ENCODE results near the gene DNAJC18. TPM values are rescaled to one million over a fixed set of nuclear protein-coding genes. Genes with fewer than 3 reads are reported as not detected.

DNAJC18 gene
- 5.4 and 7.3 TPM in 2 replicates for total RNA-seq

DNA sequence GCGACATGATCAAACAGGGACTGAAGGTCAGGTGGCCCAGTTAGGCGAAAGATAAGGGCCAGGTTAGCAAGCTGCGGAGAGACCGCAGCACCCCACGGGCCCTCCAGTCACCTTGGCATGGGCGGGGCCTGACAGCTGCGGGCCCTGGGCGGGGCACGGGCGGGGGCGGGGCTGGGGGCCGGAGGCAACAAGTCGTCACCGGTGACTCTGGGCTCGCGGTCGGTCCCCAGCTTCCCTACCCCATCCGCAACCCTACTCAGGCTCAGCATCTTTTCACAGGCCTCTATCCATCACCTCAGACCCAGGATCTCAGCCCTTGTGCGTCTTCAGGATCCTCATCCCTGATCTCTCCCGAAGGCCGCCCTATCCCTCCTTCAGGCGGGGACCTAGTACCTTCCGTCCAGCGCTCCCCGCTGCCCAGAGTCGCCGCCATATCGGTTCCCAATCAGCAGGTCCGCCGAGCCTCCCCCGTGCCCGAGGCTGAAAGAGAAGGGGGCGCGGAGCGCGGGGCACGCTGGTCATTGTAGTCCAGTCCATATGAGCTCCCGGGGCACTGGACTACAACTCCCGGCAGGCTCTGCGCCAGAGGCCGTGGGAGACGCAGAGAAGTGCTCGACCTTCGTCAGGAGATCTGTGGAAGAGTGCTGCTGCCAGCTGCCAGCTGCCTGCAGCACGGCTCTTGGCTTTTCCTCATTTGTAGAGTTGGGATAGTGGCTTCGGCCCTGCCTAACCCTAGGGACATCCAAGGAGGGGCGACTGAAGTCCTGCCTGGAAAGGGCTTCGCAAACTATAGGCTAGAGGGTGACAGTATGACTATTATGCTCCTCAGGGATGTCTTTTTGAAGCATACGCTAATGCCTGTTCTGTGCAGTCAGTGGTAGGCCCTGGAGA lies at the start of gene DNAJC18:
DNAJC18 (minus strand) TSS at position 513 of the 891 bp plus-strand sequence; CDS start at position 433, 80 bp downstream.

DNA sequence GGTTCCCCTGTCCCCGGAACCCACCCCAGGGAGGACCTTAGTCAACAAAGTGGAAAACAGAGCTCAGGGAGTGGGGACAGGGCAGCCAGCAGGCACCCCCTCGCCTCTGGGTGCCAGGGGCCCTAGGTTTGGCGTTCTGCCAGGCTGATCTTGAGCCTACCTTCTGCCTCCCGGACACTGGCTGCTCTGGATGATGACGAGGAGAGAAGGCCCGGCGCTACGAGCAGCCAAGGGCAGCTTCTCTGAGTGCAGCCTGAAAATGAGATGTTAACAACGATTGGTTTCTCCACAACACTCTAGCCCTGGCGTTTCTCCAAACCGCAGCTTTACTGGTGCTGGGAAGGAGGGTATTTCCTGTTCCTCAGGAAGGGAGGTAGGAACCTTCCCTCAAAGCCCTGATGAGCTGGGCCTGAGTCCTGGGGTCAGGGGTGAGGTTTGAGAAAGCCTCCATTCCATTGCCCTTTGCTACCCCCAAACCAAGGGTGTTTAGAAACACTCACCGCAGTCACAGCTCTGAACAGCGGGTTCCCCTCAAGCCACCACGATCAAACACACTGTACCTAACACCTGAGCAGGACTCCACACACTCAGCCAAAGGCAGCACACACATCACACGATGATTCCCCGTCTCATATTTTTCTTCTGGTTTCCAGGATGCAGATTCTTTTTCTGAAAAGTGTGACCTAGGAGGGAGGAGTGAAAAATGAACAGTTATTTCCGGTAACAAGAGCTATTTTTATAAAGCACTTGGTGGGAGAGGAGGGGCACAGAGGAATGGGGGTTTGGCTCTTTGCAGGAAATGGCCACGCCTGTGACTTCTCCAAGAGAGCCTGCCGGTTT lies 42.9 kb upstream of the DNAJC18 start, which contains the start of gene STING1:
STING1 (minus strand) TSS at position 709 of the 840 bp plus-strand sequence. CDS start 1,054 bp downstream, outside the sequence.

DNA sequence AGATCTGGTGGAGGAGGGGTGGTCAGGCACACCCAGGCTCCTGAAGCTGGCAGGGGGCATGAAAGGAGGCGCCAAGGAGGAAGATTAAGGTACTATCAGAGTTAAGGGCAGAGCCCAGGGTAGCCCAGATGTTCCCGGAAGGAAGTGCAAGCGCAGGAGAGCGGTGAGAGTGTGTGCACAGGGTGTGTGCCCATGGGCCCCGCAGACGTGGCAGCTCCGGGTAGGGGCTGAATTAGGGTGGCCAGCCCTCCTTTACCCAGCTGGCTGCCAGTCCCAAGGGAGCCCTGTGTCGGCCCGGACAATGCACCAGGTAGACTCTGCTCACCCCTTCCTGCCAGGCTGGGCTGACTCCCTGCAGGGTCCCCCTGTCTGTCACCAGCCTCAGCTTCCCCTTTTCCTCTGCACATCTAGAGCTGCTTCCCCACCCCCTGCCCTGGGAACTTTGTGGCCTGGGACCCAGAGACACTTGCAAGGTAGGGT lies 31.5 kb upstream of the DNAJC18 start, which contains the start of gene SMIM33:
SMIM33 (plus strand) TSS at position 184 of the 480 bp plus-strand sequence; CDS start at position 302, 118 bp downstream.

DNA sequence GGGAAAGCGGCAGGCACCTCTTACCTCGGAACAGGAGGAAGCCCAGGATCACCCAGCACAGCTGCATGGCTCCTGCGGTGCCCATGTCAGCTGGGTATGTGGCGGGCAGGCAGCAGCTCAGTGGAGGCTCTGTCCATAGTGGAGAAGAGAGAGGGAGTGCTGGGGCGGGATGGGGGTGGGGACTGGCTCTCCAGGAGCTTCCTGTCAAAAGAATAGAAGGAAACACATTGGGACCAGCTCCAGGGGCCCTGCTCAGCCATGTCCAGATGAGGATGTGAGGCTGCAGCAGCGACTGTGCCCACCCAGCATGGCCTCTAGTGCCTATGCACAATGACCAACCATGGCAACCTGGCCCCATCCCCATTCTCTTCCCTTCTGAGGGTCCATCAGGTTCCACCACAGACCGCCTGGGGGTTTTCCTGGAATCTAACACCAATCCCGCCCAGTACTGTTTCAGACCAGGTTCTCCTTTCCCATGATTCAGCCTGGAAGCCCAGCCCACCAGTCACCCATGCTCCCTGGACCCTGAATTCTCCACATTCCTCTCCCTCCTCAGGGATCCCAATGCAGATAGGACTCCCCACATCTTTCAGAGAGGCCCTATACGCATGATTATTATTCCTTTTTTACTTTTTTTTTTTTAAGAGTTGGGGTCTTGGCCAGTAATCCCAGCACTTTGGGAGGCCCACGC lies 23.4 kb upstream of the DNAJC18 start, which contains the start of gene ECSCR:
ECSCR (minus strand) TSS at position 158 of the 691 bp plus-strand sequence; CDS start at position 85, 73 bp downstream.

DNA sequence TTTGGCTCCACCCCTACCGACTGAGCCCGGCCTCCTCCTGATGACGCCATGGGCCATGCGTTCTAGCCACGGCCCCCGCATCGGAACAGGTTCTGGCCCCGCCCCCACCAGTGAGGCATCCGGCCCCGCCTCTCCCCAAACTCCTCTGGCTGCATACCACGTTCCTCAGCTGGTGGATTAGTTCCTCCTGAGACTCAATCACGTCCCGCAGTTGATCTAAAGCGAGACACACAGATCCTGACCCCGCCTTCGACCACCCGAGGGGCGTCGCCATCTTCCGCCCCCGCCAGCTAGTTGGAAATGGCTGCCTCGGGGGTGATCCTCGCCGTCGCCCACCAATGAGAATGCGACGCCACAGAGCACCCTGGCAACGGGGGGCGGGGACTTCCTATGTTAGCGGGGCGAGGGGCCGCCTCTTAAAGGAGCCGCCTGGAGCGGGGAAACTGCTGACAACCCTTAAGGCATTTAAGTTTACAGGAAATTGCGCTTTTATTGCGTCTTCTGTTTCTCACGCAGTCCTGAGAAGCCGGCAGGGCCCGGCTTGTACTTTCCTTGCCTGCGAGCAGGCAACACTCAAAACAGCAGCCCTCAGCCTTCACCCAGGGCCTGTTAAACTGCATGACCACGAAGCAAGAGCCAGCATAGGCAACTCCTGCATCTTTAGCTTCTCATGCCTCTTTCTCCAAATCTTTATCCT lies 35.4 kb downstream of the DNAJC18 start, which contains the start of gene SPATA24:
SPATA24 (minus strand) TSS at position 303 of the 697 bp plus-strand sequence; CDS start at position 274, 29 bp downstream.

DNA sequence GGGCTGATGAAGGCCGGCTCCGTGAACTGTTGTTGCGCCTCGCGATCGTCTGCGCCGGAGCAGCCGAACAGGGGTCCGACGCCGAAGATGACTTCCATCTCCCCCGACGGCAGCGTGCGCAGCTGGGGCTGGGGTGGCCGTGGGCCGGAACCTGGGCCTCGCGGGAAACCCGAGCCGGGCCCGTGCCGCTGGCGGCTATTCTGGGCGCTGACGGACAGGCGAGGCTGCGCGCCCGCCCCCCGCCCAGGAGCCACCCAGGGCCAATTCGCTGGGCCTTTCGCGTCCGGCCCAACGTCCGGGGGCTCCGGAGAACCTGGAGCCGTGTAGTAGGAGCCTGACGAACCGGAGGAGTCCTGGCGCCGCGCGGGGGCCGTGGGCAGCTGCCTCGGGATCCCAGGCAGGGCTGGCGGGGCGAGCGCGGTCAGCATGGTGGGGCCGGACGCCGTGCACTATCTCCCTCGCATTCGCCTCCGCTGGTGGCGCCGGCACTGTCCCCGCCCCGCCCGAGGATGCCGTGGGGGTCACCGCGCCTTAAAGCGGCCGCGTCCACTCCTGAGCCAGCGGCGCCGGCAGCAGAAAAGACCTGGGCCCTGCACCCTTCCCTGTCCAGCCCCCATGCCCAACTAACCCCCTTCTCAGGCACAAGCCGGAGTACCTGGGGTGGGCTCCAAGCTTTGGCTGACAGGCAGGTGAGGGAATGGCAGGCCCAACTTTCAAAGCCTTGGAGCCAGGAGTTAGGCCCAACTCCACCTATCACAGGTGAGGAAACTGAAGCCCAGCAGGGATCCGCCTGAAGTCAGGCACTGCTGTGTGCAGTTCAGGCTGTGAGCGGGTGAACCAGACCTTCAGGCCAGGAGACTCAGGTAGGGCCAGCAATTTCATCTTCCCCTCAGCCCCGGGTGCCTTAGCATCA lies 44.4 kb downstream of the DNAJC18 start, which contains the start of gene PROB1:
PROB1 (minus strand) TSS at position 451 of the 913 bp plus-strand sequence; CDS start at position 428, 23 bp downstream.

DNA sequence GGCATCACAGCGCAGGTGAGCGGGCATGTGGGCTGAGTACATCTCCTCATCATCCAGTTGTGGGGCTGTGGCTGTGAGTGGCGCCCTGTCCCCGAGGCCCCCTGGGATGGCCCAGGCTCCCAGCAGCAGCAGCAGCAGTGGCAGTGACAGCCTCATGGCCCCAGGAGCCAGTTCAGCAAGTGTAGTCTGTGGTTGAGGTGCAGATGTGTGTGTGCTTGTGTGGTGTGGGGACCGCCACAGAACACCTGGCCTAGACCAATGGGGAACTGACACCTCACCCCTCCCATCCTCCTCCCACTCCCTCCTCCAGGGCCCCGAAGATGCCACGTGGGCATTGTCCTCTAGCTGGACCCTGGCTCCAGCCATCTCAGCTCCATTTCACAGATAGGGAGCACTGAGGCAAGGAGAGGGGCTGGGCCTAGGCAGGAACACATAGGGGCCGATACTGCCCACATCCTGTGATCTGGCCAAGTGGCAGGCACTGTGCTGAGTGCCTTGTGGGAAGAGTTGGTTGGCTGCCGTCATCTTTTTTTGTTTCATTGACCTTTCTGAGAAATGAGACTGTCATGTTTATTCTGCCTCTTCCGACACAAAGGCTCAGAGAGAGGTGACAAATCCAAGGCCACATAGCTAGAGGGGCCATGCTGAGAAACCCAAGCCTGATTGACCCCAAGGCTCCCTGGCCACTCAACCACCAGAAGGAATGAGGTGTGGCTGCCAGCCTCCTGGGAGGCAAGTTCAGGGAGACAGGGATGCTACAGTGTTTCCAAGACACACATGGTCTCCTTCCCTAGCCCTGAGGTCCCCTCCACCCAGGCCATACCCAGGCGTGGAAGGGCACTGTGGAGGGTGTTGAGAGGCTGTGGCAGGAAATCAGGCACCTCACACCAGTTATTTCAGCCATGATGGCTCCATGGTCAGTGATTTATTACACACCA lies 49.4 kb downstream of the DNAJC18 start, which contains the start of gene MZB1:
MZB1 (minus strand) TSS at position 213 of the 938 bp plus-strand sequence; CDS start at position 156, 57 bp downstream.

DNA sequence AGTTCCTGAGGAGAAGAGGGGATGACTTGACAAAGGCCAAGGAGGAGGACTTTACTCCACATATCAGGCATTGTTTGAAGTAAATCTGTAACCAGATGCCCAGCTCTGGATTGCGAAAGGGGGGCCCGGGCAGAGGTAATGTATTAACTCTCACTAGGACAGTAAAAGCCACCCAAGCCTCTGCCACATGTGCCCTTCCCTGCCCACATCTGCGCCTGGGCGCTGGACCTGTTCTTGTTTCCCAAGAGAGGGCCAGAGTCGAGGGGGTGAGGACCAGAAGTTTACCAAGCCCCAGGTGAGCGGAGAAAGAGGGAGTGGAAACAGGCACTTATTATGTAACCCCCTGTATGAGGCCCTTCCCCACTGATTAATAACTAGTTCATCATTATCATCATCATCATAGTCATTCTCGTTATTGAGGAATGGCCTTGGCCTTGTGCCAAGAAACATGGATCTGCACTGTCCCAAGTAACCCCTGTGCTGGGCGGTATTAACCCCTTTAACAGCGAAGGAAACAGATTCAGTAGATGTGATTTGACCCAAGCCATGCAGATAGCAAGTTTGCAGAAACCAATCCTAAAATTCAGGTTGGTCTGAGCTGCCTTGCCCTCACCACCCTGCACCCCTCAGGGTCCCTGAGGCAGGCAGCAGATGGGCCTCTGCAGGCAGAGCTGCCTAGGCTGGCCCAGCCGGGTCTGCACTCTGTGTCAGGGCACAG lies 55.9 kb downstream of the DNAJC18 start, which contains the start of gene SLC23A1:
SLC23A1 (minus strand) TSS at position 23 of the 718 bp plus-strand sequence. CDS start 44 bp downstream, outside the sequence.

Other genes with a start within 250 kb of the DNAJC18 start
- gene SIL1, start 241.2 kb downstream of the DNAJC18 start, total RNA-seq: 70.2 and 106 TPM in 2 replicates
- 226 and 241 TPM in 2 replicates for gene MATR3, start 145.8 kb downstream of the DNAJC18 start, total RNA-seq
- 81.5 and 118 TPM in 2 replicates for gene PAIP2, start 97.7 kb downstream of the DNAJC18 start, total RNA-seq
- gene SLC23A1, start 56.2 kb downstream of the DNAJC18 start, total RNA-seq: not detected in 2 replicates
- gene MZB1, start 49.6 kb downstream of the DNAJC18 start, total RNA-seq: not detected in 2 replicates
- gene PROB1, start 44.4 kb downstream of the DNAJC18 start, total RNA-seq: 1.1 and 1.2 TPM in 2 replicates
- 4.5 and 5.2 TPM in 2 replicates for gene SPATA24, start 35.4 kb downstream of the DNAJC18 start, total RNA-seq
- gene ECSCR, start 23.2 kb upstream of the DNAJC18 start, total RNA-seq: 3.4 and 9.2 TPM in 2 replicates
- under 0.01 TPM in 1 of 2 replicates, not detected in the other for gene SMIM33, start 31.5 kb upstream of the DNAJC18 start, total RNA-seq
- gene STING1, start 43.2 kb upstream of the DNAJC18 start, total RNA-seq: 16.9 and 27.8 TPM in 2 replicates
- 53.9 and 54.7 TPM in 2 replicates for gene UBE2D2, start 121.8 kb upstream of the DNAJC18 start, total RNA-seq
- 50.7 and 53.7 TPM in 2 replicates for gene CXXC5, start 208.8 kb upstream of the DNAJC18 start, total RNA-seq